CD4-positive, alpha-beta T cell (primary cell): ENCODE data around the gene DIAPH1. TPM values are rescaled to one million over a fixed set of nuclear protein-coding genes. Genes with fewer than 3 reads are reported as not detected.

Source experiments
- ATAC-seq: fragments of 200-7000 bp; cut with Tn5 transposase; one replicate; pipeline ENCODE4 v1.10.0; 2022; ENCODE audit warnings: mild to moderate bottlenecking; ENCODE audit not compliant: poor library complexity
- CTCF ChIA-PET: fragments of 350-600 bp; sonication (Branson Sonifier 250); formaldehyde crosslinking; loops from one replicate; lab custom pipeline; 2021; ENCODE audit warnings: antibody characterized with exemption, inconsistent platforms; lab: Charles Lee
- POLR2A ChIA-PET: fragments of 350-600 bp; sonication (Branson Sonifier 250); formaldehyde crosslinking; loops from one replicate; lab custom pipeline; 2021; ENCODE audit warnings: antibody characterized with exemption, inconsistent platforms; lab: Charles Lee
- DNase-seq, 14 experiments: peaks; one replicate each; pipeline ENCODE4 v3.0.0-alpha.2; 2013 to 2020; ENCODE audit warnings: mixed read lengths in 2 of 14
- H3K27ac ChIP-seq, 2 donors: one replicate each; pipeline versions ENCODE4 v1.5.1 to v1.7.0; 2013; ENCODE audit warnings: low read length in 2 of 2, low read depth in 1 of 2, mild to moderate bottlenecking in 1 of 2
- H3K27me3 ChIP-seq, 2 experiments: 1 replicate in 1 of 2; 2 replicates in 1 of 2; pipeline versions ENCODE4 v1.6.1 to v1.7.0; 2013; ENCODE audit warnings: low read length in 2 of 2, control low read depth in 1 of 2, mild to moderate bottlenecking in 1 of 2, moderate library complexity in 1 of 2; ENCODE audit not compliant: insufficient read depth in 2 of 2, control insufficient read depth in 1 of 2
- H3K36me3 ChIP-seq: one replicate; pipeline ENCODE4 v1.6.1; 2013; ENCODE audit warnings: low read length, control low read depth; ENCODE audit not compliant: insufficient read depth
- H3K4me1 ChIP-seq: one replicate; pipeline ENCODE4 v1.6.1; 2013; ENCODE audit warnings: low read length, control low read depth; ENCODE audit not compliant: insufficient read depth
- H3K4me3 ChIP-seq: one replicate; pipeline ENCODE4 v1.5.1; 2013; ENCODE audit warnings: mild to moderate bottlenecking, low read length, moderate library complexity
- H3K9me3 ChIP-seq, 2 experiments: 1 replicate in 1 of 2; 2 replicates in 1 of 2; pipeline versions ENCODE4 v1.6.1 to v1.7.0; 2013; ENCODE audit warnings: low read length in 2 of 2, mild to moderate bottlenecking in 2 of 2, control low read depth in 1 of 2, moderate library complexity in 1 of 2; ENCODE audit not compliant: control insufficient read depth in 1 of 2, insufficient read depth in 1 of 2
- H3K27ac Mint-ChIP-seq: one replicate; pipeline ENCODE4 v1.8.0; 2020; ENCODE audit warnings: mixed read lengths
- H3K27me3 Mint-ChIP-seq: one replicate; pipeline ENCODE4 v1.8.0; 2021; ENCODE audit warnings: mixed read lengths
- H3K36me3 Mint-ChIP-seq: one replicate; pipeline ENCODE4 v1.8.0; 2021; ENCODE audit warnings: low read depth, mixed read lengths
- H3K4me1 Mint-ChIP-seq: one replicate; pipeline ENCODE4 v1.8.0; 2021; ENCODE audit warnings: low read depth, mixed read lengths
- H3K4me3 Mint-ChIP-seq: one replicate; pipeline ENCODE4 v1.8.0; 2020; ENCODE audit warnings: mild to moderate bottlenecking, mixed read lengths
- H3K9me3 Mint-ChIP-seq: one replicate; pipeline ENCODE4 v1.8.0; 2020; ENCODE audit warnings: mixed read lengths
- intact Hi-C, 2 experiments: fragments of 100-400 bp; cut with DNase I in 1 of 2; cut with micrococcal nuclease in 1 of 2; formaldehyde crosslinking; loops; one replicate each; pipeline versions ENCODE4 v1.15.1 to v1.9.0; 2023 to 2025; cut with DNase I, micrococcal nuclease
- total RNA-seq, 174 experiments: library from RNA in 2 of 174; stranded (reverse) in 2 of 174; gene quantifications; one replicate each; pipeline ENCODE4 v1.2.3 and lab custom pipeline; 2021 to 2026
- TF ChIP-seq, protein P1 (sequence below): fragments of 200-600 bp; IDR thresholded peaks from one replicate; pipeline ENCODE4 v1.8.0; 2022; ENCODE audit warnings: antibody characterized with exemption, mild to moderate bottlenecking

The DIAPH1 gene
- total RNA-seq, 2 experiments from 2014 or later = 159 to 161 TPM

GRCh38 chr5:141514330-141515133 lies 104.3 kb downstream of the DIAPH1 start:
- peaks cover 52% of the 10 kb centered on the region for H3K36me3 ChIP-seq
- no peaks in the 10 kb centered on the region for H3K27me3 ChIP-seq
- TF ChIP-seq, protein P1, sequence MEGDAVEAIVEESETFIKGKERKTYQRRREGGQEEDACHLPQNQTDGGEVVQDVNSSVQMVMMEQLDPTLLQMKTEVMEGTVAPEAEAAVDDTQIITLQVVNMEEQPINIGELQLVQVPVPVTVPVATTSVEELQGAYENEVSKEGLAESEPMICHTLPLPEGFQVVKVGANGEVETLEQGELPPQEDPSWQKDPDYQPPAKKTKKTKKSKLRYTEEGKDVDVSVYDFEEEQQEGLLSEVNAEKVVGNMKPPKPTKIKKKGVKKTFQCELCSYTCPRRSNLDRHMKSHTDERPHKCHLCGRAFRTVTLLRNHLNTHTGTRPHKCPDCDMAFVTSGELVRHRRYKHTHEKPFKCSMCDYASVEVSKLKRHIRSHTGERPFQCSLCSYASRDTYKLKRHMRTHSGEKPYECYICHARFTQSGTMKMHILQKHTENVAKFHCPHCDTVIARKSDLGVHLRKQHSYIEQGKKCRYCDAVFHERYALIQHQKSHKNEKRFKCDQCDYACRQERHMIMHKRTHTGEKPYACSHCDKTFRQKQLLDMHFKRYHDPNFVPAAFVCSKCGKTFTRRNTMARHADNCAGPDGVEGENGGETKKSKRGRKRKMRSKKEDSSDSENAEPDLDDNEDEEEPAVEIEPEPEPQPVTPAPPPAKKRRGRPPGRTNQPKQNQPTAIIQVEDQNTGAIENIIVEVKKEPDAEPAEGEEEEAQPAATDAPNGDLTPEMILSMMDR = no peak
- peaks cover 25% of the 10 kb centered on the region for H3K4me1 Mint-ChIP-seq
- H3K4me3 ChIP-seq = no peak overlapping the region
- H3K27ac Mint-ChIP-seq = peak overlapping the region; percentile 68
- H3K9me3 Mint-ChIP-seq = no peaks in the 10 kb centered on the region
- ATAC-seq = no peak
- no peak for DNase-seq
- H3K27ac ChIP-seq = peak overlapping the region; percentile 9 to 27
- CTCF ChIA-PET = interaction anchor here (0.6 to 3.6 kb wide), 7 partner anchors 8 to 118 kb away, joined by 3 to 19 read pairs (median 4); partner anchors contain the start of genes PCDHGA10 and PCDHGB5
- H3K4me1 ChIP-seq = peaks cover 26% of the 10 kb centered on the region
- peaks cover 14% of the 10 kb centered on the region for H3K36me3 Mint-ChIP-seq
- intact Hi-C loops = no loop called here
- POLR2A ChIA-PET = interaction anchor here (0.6 to 5.0 kb wide), 4 partner anchors 9 to 194 kb away, joined by 3 to 26 read pairs (median 4); partner anchors contain the start of gene TAF7
- H3K4me3 Mint-ChIP-seq = peak overlapping the region; percentile 95
- peaks cover 0 to 5% of the 10 kb centered on the region in 2 experiments for H3K9me3 ChIP-seq
- H3K27me3 Mint-ChIP-seq = peaks cover 3% of the 10 kb centered on the region

- DNase-seq = peak in 11 of 14 experiments; percentile 9 to 61 (median 36)
- Histone ChIP-seq H3K27me3 (no peaks in the 10 kb centered on the region), H3K36me3 (peaks cover 44% of the 10 kb centered on the region), H3K4me3 (peak overlapping the region; percentile 52), H3K9me3 (peaks cover 0 to 5% of the 10 kb centered on the region in 2 experiments), H3K27ac (peak overlapping the region in 1 of 2 donors; percentile 9), H3K4me1 (peaks cover 26% of the 10 kb centered on the region)
- TF ChIP-seq, protein P1 = no peak
- Mint-ChIP-seq H3K36me3 (peaks cover 14% of the 10 kb centered on the region), H3K4me1 (peaks cover 25% of the 10 kb centered on the region), H3K27me3 (peaks cover 4% of the 10 kb centered on the region), H3K4me3 (peak overlapping the region; percentile 95), H3K9me3 (no peaks in the 10 kb centered on the region), H3K27ac (peak overlapping the region; percentile 68)
- POLR2A ChIA-PET = interaction anchor here (0.6 to 5.0 kb wide), 4 partner anchors 10 to 193 kb away, joined by 3 to 26 read pairs (median 3); partner anchors contain the start of gene TAF7
- CTCF ChIA-PET = interaction anchor here (0.7 to 3.6 kb wide), 9 partner anchors 8 to 194 kb away, joined by 3 to 19 read pairs (median 3); partner anchors contain the start of genes PCDHGA10, PCDHGA11, PCDHGB5 and PCDHGB6
- ATAC-seq = peak; percentile 45
- intact Hi-C loops = no loop called here
These were observed 105.0 kb downstream of the DIAPH1 start for GRCh38 chr5:141513627-141514329.
